ENCODE measurements around the gene AGFG1.
"Not testable (repeated sequence)": the region's sequence is repeated elsewhere in the genome, so short reads cannot be mapped to it uniquely, and the experiment has no call there.

AGFG1 gene

GRCh38 chr2:227499627-227500300 lies 27.8 kb downstream of the AGFG1 start:
- no peak for DNase-seq (ENCODE audit: low read depth)

GRCh38 chr2:227500301-227500630 lies 28.3 kb downstream of the AGFG1 start:
- DNase-seq (ENCODE audit: low read depth), result no peak

- DNase-seq (ENCODE audit: low read depth), result peak; percentile 57
Observed at GRCh38 chr2:227503433-227504406, 31.8 kb downstream of the AGFG1 start.

GRCh38 chr2:227504700-227505099 lies 32.7 kb downstream of the AGFG1 start:
- no peak for DNase-seq (ENCODE audit: low read depth)

GRCh38 chr2:227506456-227506855 lies 34.5 kb downstream of the AGFG1 start:
- no peak for DNase-seq (ENCODE audit: low read depth)

GRCh38 chr2:227507963-227508362 lies 36.0 kb downstream of the AGFG1 start:
- DNase-seq (ENCODE audit: low read depth), result no peak

- DNase-seq (ENCODE audit: low read depth), result no peak
Observed at GRCh38 chr2:227509076-227509475, 37.1 kb downstream of the AGFG1 start.

- DNase-seq (ENCODE audit: low read depth), result no peak
Observed at GRCh38 chr2:227509824-227510619, 38.1 kb downstream of the AGFG1 start.

- DNase-seq (ENCODE audit: low read depth), result no peak
Observed at GRCh38 chr2:227510620-227510958, 38.6 kb downstream of the AGFG1 start.

GRCh38 chr2:227511239-227511930 lies 39.4 kb downstream of the AGFG1 start:
- DNase-seq (ENCODE audit: low read depth), result no peak

- no peak for DNase-seq (ENCODE audit: low read depth)
Observed at GRCh38 chr2:227511955-227512354, 40.0 kb downstream of the AGFG1 start.

- DNase-seq (ENCODE audit: low read depth), result no peak
Observed at GRCh38 chr2:227513113-227513512, 41.2 kb downstream of the AGFG1 start.

GRCh38 chr2:227515742-227516141 lies 43.8 kb downstream of the AGFG1 start:
- no peak for DNase-seq (ENCODE audit: low read depth)

- DNase-seq (ENCODE audit: low read depth), result no peak
Observed at GRCh38 chr2:227517724-227518123, 45.8 kb downstream of the AGFG1 start.

GRCh38 chr2:227518278-227518865 lies 46.4 kb downstream of the AGFG1 start:
- not testable (repeated sequence) for DNase-seq (ENCODE audit: low read depth)

GRCh38 chr2:227521178-227521577 lies 49.2 kb downstream of the AGFG1 start:
- DNase-seq (ENCODE audit: low read depth), result not testable (repeated sequence)

- DNase-seq (ENCODE audit: low read depth), result no peak
Observed at GRCh38 chr2:227524665-227525064, 52.7 kb downstream of the AGFG1 start.

- DNase-seq (ENCODE audit: low read depth), result no peak
Observed at GRCh38 chr2:227527351-227527750, 55.4 kb downstream of the AGFG1 start.

- no peak for DNase-seq (ENCODE audit: low read depth)
Observed at GRCh38 chr2:227528803-227529202, 56.8 kb downstream of the AGFG1 start.

GRCh38 chr2:227529871-227530270 lies 57.9 kb downstream of the AGFG1 start:
- DNase-seq (ENCODE audit: low read depth), result no peak

- no peak for DNase-seq (ENCODE audit: low read depth)
Observed at GRCh38 chr2:227534714-227535113, 62.8 kb downstream of the AGFG1 start.

GRCh38 chr2:227536445-227536844 lies 64.5 kb downstream of the AGFG1 start:
- DNase-seq (ENCODE audit: low read depth), result no peak
